ENCODE measurements around the gene GRIA4.

DNA sequence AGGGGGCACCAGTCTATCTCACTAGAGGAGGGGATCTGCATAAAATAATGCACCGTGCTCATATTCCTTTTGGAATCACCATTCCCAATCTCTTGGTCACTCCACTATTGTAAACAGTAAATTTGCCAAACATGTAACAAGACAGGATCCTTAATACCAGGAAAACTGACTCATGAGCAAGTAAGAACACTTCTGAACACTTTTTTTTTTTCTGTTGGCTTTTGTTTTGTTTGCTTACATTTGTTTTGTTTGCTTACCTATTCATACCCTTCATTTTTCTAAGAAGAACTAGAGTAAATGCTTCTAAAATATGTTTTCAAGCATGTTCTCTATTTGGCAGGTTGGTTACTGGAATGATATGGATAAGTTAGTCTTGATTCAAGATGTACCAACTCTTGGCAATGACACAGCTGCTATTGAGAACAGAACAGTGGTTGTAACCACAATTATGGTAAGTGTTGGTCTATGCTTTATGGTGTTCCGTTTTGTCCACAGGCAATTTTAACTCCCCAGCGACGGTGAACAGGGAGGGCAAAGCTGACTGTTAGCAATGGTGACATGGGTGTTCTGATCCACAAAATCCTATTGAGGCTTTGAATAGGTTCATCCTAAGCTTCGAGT lies 300.3 kb downstream of the GRIA4 start:
- TF ChIP-seq GATA2 (IDR thresholded peaks at IDR 0.05; ENCODE audit: low read depth, low read length) (no peak), GATA3 (IDR thresholded peaks at IDR 0.05; ENCODE audit: low read depth, low read length) (no peak)
